Stimulated activated CD4-positive, alpha-beta T cell treated with anti-CD3 and anti-CD28 coated beads, Interleukin-1b, Interleukin-23, amount 100 ng/mL, for 1 hour (primary cell): ENCODE data around the gene CCNA1.
A peak's percentile ranks its signal among the peaks of the same experiment; 100 is the strongest.

Source experiments
- DNase-seq, 2 donors: peaks; one replicate each; pipeline ENCODE4 v3.0.0-alpha.2; 2020; ENCODE audit warnings: low read depth in 2 of 2

CCNA1 gene

DNA sequence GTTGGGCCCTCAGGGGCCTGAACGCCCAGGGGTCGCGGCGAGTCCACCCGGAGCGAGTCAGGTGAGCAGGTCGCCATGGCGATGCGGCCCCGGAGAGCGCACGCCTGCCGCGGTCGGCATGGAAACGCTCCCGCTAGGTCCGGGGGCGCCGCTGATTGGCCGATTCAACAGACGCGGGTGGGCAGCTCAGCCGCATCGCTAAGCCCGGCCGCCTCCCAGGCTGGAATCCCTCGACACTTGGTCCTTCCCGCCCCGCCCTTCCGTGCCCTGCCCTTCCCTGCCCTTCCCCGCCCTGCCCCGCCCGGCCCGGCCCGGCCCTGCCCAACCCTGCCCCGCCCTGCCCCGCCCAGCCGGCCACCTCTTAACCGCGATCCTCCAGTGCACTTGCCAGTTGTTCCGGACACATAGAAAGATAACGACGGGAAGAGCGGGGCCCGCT is at the start of gene CCNA1:
TSS of gene CCNA1 (plus strand) at position 390 of the 439 bp plus-strand sequence. CDS start 562 bp downstream, outside the sequence.
- no peak for DNase-seq

DNA sequence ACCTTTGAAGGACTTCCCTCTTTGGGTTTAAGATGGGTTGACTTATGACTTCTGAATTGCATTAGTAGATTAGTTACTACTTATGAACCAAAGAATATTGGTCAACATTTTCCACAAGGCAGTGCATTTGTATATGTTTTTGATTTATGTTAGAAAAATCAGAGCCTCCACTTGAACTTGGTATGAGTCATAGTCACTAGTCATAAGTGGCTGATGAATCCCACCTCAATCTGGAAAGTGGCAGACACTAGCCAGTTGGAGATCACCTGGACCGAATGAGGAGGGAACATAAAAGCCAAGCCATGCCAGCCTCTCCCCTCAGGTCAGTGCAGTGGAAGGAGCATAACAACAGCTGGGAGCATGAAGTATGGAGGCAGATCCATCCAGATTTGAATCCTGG is 46.8 kb upstream of the CCNA1 start:
- no peak for DNase-seq

DNA sequence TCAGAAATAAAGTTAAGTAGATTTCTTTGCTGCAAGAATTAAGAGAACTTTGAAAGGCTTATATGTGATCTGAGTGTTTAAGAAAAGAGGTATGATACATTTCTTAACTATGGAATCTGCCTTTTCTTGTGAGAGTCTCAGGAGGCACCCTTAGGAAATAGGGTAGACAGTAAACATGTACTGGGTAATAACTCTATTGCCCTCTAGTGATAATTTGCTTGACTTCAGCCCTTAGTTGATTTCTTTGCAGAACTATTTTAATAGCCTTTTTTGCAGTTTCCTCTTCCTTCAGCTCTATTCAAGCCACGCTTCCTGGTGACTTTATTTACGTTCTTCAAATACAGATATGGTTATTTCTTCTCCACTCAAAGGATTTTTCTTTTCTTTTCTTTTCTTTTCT is 37.0 kb upstream of the CCNA1 start:
- no peak for DNase-seq

DNA sequence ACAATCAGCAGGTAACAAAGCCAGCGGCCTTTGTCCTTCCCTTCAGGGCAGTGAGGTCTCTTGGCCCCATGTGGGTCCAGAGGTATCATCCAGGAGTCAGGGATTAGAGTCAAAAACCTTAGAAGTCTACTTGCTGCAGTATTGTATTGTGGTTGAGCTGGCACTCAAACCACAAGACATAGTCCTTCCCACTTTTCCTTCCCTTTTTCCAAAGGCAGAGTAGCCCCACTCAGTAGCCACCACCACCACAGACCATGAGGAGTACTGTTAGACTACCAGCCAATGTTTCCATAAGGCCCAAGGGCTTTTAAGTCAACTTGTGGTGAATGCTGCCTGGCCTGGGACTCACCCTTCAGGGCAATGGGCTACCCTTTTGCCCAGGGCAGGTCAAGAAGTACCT is 27.1 kb upstream of the CCNA1 start:
- no peak for DNase-seq

DNA sequence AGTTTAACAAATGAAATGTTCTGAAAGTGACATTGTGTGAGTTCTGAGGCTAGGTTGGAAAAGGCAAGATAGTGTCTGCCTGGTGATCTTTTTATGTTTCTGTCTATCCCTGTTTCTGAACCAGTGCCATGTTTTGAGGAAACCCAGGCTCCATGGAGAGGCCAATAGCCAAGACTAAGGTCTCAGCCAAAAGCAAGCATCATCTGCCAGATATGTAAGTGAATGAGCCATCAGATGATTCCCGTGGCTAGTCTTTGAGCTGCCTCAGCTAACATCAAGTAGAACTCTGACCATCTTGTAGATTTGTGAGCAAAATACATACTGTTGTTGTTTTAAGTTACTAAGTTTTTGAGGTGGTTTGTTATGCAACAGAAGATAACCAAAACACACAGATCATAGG is 19.6 kb upstream of the CCNA1 start:
- no peak for DNase-seq

DNA sequence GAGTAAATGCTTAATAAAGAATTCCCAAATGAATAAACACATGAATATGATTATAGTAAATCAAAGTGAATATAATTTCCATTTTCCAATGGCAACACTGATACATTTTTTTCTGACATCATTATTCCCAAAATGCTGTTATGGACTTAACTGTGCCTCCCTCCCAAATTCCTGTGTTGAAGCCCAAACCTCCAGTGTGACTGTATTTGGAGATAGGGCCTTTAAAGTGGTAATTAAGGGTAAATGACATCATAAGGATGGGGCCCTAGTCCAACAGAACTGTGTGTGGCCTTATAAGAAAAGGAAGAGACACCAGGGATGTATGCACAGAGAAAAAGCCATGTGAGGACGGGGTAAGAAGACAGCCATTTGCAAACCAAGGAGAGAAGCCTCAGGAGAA is 19.1 kb upstream of the CCNA1 start:
- no peak for DNase-seq

DNA sequence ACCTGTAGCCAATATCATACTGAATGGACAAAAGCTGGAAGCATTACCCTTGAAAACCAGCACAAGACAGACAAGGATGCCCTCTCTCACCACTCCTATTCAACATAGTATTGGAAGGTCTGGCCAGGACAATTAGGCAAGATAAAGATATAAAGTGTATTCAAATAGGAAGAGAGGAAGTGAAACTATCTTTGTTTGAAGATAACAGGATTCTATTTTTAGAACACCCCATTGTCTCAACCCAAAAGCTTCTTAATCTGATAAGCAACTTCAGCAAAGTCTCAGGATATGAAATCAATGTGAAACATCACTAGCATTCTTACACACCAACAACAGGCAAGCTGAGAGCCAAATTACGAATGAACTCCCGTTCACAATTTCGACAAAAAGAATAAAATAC is 17.8 kb upstream of the CCNA1 start:
- DNase-seq: no peak

DNA sequence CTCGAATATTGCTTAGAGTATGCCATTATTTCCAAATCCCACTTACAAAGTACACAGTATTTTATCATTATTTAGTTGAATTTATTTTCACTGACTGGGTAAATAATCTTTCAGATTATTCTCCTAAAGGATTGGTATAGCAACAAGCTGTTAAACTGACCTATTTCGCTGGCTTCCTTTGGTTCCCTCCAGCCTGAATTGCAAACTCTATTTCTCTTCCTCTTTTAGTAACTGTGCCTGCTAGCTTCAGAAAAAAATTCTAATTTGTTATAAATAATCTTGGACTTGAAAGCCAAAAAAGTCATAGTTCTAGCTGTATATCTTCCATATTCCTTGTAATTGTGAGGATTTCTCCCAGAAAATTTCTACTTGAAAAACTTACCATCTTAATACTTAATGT is 15.0 kb upstream of the CCNA1 start:
- no peak for DNase-seq

DNA sequence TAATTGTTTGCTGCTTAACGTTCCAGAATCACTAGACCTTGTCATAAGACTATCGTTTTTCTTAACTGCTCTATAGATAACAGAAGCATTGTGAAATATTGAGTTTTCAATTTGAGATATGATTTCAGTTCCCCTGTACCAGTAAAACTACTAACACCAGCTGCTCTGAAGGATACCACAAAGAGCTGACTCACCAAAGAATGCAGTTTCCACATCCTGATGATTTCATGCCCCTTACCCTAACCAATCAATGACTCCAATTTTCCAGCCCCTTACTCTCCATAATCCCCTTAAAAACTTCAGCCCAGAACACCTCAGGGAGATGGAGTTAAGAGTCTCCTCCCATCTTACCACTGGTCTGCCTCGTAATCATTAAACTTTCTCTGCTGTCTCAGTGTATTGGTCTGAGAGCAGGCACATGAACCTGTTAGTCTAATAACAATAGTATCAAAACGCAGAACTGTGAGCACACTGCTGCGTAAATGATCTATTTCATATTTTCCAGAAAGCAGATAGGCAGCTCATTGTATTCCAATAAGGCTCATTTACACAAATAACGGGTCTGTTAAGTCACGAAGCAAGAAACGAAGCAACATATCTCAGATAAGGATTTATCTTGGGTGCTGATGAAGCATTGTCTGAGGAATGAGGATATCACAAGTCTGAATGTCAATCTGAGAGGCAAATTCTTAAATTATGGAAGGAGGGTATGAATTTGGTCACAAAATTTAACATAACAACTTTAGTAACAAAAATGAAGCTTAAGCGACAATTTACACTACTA is 14.1 kb upstream of the CCNA1 start:
- DNase-seq: no peak

DNA sequence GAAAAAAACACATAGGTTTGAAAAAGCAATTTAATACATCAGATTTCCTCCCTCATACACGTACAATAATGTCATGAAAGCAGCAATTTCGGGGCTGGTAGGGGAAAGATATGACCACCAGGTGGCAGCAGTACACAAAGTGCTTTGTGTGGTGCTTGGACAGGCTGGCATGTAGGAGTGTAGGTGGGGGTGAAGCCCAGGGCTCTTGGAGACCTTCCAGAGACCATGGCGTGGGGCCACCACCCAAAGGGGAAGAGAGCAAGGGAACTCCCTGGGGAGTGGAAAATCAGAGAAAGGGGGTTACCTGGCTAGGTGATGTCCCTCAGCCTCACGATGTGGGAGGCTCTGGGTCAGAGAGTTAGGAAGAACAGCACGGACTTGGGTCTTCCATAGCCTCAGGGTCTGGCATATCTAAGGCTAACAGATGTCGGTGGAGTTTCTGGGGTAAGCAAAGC is 11.8 kb upstream of the CCNA1 start:
- DNase-seq: peak in 1 of 2 donors; percentile 39

DNA sequence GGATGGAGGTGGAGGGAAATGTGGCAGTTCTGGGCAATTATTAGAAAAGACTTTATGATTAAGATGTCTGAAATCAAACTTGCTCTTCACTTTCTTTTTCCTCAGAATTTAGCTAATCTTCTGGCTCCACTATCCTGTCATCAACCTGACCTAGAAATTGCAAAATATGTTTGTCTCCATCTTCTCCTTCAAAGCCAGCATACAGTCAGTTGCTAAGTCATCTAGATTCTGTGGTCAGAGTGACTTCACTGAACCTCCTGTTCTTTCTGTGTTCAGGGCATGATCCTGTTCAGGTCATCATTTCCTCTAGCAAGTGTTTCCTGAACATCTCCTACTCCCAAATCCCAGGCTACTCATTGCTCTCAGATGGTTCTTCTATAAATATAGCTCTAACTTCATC is 10.8 kb upstream of the CCNA1 start:
- no peak for DNase-seq

DNA sequence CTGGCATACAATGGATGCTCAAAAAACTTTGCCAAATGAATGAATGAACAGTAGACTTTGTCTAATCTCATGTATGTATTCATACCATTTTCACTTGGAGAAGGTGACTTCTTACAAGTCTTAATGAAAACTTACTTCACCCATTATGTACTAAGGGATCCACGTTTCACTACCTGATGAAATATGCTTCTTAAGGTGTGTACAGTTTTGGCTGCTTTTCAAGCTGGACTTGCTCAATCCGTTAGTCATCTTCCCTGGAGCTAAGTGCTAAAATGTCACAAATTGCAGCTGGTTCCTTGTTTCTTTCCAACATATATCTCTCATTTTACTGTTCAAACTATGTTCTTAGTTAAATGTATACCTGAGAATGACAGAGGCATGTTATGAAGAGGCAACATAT is 4.2 kb upstream of the CCNA1 start:
- DNase-seq: no peak

DNA sequence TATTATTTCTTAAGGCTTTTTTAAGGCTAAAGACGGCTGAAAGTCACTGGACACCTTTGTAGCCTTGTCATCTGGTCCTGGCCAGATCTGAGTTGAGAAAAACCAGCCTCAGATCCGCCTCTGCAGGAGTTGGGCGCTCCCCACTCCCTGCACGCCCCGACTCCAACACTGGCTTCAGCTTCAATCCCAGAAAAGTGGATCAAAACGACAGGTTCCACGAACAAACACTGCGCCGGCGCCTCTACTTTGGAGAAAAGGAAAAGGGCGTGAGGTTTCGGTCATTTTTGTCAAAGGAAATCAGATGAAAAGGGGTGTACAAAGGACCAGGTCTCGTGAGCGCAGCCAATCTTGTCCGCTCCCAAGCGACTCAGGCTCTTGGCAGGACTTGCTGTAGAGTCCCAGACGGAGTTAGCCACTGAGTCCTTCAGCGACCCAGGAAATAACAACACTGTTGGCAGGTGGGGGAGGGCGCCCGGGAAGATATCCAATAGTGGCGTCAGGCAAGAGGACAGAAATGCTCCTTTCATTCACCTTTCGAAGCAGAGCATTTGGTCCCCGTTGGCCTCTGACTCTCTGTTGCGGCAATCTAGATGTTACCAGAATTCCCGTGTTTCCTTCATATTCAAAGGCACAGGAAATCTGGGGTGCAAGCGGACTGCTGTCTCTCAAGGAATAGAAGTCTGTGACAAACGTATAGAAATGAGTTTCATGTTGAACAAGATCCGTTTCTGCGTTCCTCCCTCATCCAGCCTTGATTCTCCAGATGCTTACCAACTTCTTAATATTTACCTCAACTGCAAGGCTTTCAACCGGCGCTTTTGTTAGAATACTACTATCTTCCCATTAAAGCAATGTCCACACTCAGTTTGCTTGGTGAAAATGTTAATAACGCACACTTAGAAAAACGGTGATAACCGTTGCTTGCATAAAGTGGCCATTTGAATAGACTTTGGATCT is 1.8 kb upstream of the CCNA1 start:
- no peak for DNase-seq

DNA sequence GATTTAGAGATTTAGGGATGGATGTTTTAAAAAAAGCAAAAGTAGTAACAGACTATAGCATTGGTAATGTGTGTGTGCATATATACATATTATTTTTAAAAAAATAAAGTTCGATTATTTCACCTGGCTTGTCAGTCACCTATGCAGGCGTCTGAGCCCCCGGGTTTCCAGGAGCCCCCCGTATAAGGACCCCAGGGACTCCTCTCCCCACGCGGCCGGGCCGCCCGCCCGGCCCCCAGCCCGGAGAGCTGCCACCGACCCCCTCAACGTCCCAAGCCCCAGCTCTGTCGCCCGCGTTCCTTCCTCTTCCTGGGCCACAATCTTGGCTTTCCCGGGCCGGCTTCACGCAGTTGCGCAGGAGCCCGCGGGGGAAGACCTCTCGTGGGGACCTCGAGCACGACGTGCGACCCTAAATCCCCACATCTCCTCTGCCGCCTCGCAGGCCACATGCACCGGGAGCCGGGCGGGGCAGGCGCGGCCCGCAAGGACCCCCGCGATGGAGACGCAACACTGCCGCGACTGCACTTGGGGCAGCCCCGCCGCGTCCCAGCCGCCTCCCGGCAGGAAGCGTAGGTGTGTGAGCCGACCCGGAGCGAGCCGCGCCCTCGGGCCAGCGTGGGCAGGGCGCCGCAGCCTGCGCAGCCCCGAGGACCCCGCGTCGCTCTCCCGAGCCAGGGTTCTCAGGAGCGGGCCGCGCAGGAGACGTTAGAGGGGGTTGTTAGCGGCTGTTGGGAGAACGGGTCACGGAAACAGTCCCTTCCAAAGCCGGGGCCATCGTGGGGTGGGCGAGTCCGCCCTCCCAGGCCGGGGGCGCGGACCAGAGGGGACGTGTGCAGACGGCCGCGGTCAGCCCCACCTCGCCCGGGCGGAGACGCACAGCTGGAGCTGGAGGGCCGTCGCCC is 840 bp upstream of the CCNA1 start:
- DNase-seq: no peak

DNA sequence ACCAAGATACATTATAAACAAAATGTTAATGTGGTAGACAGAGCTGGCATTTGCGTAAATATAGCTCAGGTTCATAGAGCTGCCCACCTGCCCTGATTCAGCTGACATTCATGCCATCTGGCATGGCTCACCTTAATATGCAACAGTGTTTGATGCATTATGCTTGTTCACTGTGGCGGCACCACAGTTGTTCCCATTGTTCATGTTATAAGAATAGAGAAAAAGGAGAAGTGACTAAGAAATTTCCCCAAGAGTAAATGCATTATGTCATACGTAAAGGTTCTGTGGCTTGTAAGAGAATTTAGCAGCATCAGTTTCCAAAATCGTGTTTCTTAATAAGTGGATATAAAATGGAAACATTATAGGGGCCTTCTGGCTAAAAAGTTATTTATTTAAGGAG is 4.5 kb downstream of the CCNA1 start:
- no peak for DNase-seq

DNA sequence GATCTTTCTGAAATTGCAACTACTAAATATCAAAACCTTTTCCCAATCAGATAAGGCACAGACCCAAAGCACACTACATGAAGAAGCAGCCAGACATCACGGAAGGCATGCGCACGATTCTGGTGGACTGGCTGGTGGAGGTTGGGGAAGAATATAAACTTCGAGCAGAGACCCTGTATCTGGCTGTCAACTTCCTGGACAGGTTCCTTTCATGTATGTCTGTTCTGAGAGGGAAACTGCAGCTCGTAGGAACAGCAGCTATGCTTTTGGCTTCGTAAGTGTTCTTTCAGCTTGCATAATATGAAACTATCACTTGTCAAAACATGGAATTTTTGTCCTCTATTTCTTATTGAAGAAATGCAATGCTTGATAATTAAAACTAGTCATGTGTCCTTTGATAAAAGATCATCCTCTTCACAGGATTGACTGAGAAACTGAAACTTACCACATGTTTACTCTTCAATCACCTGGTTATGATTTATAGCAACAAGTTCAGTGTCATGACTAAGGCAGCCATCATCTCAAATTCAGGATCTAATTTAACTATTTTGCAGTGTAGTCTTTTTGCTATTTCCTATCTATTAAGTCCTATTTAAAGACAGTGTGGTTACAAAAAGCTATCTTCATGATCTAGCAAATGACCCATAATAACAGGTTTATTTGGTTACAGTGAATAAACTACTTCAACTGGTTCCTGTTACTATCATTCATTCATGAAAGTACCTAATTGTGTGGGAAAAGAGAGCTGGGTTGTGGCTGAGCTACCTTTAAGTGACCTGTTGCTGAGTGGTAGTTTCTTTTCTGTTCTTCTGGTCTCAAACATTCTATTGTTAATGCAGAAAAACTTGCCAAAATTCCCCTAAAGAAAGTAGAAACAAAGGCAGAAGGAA is 6.5 kb downstream of the CCNA1 start:
- DNase-seq: no peak

DNA sequence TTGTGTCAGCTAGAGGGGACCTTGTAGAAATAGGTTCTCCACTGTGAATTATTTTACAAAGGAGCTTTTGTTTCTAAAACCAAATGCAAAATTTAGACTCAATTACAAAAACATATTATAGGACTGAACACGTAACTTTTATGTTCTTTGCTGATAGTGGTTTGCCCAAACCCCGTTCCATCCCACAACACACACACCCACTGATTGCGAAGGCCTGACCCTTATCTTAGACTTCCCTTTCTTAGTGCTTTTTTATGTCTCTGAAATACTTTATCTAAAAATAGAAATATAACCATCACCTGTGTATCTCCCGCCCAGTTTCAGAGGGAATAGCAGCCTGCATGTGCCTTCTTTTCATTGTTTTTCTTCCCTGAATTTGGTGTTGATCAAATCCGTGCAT is 13.0 kb downstream of the CCNA1 start:
- no peak for DNase-seq

DNA sequence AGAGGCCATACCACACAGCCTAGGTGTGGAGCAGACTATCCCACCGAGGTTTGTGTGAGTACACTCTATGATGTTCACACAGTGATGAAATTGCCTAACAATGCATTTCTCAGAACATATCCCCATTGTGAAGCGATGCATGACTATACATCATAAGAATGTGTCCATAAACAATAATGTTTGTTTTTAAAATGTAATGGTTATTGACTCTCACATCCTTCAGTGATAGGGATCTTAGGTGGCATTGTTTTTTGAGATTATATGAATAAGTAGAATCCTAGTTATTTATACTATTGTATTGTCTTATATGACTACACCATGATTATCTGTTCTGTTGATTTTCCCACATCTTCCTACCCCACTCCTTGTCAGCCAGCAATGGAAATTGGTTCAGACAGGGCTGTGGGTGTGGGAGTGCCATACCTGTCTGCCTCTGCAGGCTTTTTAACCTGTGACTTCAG is 13.6 kb downstream of the CCNA1 start:
- DNase-seq: no peak

DNA sequence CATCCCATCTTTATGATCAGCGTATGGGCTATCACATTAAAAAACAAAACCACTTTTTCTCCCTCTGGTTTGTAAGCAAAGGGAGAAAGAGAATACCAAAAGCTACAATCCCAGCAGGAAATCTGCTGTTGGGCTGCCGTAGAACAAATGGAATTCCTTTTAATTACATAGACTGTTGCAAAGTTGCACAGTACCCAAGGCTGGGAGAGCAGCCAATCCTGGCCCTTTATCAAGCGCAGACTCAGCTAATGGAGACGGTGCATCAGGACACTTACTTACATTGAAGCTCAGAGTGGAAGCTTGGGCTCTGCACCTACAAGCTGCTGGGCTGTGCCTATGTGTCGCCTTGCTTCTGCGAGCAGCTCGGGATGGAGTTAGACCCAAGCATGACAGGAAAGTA is 15.2 kb downstream of the CCNA1 start:
- no peak for DNase-seq

DNA sequence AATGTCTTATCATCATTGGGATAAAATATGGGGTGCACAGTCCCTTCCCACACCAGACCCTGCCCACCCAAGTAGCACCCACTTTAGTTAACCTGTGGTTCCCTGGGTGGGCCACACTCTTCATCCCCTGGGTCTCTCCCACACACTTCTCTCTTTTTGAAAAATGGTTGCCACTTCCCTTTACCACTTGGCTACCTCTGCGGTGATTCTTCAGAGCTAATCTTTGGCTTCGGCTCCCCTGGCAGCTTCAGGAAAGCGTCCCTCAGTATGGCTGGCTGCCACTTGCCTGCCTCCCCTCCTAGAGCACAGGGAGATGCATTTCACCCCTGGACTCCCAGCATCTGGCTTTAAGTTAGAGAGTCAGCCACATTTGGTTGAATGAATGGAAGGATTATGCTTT is 18.2 kb downstream of the CCNA1 start:
- no peak for DNase-seq

DNA sequence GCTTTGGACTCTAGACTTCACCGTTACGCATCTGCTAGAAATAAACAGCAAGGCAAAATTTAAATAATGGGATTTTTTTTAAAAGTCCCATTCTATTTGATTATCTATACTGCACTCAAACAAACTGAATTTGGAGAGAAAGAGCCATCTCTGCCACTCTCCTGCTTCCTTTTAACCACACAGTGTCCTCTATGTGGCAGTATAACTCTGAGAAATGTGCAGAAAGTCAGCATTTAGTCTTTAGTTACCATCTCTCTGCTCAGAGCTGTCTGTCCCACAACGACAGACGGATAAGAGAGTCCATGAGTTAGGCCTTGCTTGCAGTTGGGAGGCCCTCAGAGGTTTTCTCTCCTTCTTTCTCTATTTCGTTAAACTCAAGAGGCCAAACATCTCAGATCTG is 21.2 kb downstream of the CCNA1 start:
- DNase-seq: no peak
